Measurements from ENCODE around the gene XYLT2.

GRCh38 chr17:50311112-50311460 is 34.8 kb upstream of the XYLT2 start:
- TF ChIP-seq CTCF (conservative IDR thresholded peaks at IDR 0.05) (no peak), ZFX (IDR thresholded peaks at IDR 0.05) (no peak)

Measured in C4-2B (cell line).